AG09309 (cell line): ENCODE results near the gene GLB1L.

Experiments
- DNase-seq: peaks from one replicate; pipeline ENCODE4 v3.0.0-alpha.2; 2010; ENCODE audit warnings: low read depth
- H3K4me3 ChIP-seq: 2 replicates; pipeline ENCODE4 v1.5.1; 2011; ENCODE audit warnings: mild to moderate bottlenecking, low read depth, low read length, moderate library complexity; ENCODE audit not compliant: control insufficient read depth
- TF ChIP-seq, protein P1 (sequence below): IDR thresholded peaks from 2 replicates; pipeline ENCODE4 v1.5.1; 2011; ENCODE audit warnings: mild to moderate bottlenecking, low read depth, low read length, inconsistent platforms; ENCODE audit not compliant: insufficient read depth, control insufficient read depth; ENCODE audit errors: missing control alignments

Gene GLB1L

DNA sequence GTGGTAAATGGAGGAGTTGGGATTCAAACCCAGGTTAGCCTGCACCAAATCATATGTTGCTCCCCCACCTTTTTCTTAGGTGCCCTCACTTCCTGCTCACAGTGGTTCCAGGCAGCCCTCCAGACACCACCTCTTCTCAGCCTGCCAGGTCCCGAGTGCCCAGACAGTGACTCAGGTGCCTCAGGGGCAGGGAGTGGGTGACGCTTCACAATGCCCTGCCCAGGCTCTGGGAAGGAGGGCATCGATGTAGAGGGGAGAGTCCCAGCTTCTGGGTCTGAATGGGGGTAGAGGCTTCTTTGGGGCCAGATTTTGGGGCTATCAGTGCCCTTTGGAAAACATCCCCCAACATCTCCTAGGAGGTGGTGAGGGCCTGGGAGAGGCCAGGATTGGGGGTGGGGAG lies 28.7 kb upstream of the GLB1L start:
- no peak for DNase-seq
- TF ChIP-seq, protein P1, sequence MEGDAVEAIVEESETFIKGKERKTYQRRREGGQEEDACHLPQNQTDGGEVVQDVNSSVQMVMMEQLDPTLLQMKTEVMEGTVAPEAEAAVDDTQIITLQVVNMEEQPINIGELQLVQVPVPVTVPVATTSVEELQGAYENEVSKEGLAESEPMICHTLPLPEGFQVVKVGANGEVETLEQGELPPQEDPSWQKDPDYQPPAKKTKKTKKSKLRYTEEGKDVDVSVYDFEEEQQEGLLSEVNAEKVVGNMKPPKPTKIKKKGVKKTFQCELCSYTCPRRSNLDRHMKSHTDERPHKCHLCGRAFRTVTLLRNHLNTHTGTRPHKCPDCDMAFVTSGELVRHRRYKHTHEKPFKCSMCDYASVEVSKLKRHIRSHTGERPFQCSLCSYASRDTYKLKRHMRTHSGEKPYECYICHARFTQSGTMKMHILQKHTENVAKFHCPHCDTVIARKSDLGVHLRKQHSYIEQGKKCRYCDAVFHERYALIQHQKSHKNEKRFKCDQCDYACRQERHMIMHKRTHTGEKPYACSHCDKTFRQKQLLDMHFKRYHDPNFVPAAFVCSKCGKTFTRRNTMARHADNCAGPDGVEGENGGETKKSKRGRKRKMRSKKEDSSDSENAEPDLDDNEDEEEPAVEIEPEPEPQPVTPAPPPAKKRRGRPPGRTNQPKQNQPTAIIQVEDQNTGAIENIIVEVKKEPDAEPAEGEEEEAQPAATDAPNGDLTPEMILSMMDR = no peak
- H3K4me3 ChIP-seq = no peak overlapping the region

DNA sequence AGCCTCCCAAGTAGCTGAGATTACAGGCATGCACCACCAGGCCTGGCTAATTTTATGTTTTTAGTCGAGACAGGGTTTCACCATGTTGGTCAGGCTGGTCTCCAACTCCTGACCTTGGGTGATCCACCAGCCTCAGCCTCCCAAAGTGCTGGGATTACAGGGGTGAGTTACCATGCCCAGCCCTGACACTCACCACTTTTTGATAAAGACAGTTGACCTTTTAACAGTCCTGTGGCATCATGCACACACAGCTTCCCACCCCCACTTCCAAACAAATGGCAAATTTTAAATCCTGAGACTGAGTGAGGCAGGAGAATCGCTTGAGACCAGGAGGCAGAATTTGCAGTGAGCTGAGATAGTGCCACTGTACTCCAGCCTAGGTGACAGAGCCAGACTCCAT lies 27.8 kb upstream of the GLB1L start:
- no peak for DNase-seq
- TF ChIP-seq, protein P1 = no peak
- no peak overlapping the region for H3K4me3 ChIP-seq

DNA sequence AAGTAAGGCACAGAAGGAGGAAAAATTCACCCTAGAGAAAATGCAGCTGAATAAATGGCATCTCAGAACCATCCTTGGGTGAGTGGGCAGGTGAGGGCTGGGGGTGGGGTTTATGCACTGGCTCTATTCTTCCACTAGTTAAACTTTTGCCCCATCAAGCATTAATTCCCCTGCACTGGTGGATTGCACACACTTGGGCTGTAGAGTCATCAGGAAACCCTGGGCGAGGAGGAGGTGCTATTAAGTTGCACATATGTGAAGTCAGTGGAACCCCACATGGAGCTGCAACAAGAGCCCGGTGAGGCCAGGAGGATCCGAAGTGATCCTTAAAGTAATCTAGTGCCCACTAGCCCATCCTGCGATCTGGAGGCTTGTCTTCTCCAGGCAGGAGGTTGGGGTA lies 27.1 kb upstream of the GLB1L start:
- DNase-seq = no peak
- TF ChIP-seq, protein P1 = no peak

DNA sequence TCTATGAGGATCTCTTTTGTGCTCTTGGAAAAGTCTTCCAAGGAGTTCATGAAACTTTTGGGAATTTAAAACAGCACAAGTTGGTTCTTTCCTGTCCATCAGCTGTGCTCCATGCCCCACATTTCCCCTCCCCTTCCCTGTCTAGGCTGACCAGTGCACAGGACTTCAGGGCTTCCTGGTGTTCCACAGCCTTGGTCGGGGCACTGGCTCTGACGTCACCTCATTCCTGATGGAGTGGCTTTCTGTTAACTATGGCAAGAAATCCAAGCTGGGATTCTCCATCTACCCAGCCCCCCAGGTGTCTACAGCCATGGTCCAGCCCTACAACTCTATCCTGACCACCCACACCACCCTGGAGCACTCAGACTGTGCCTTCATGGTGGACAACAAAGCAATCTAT lies 25.8 kb upstream of the GLB1L start:
- TF ChIP-seq, protein P1 = no peak
- H3K4me3 ChIP-seq = no peak overlapping the region
- no peak for DNase-seq

More for the DNA sequence above, 27.1 kb upstream of the GLB1L start:
- H3K4me3 ChIP-seq = no peak overlapping the region

DNA sequence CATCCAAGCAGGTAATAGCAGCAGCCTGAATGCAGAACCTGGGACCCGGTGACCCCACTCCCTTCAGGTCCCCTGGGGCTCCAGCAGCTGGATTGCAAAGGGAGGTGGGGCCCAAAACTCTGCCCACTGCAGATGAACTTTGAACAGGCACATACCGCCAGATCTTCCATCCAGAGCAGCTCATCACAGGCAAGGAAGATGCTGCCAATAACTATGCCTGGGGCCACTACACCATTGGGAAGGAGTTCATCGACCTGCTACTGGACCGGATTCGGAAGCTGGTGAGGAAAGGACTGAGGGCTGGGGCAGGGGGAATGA lies 24.8 kb upstream of the GLB1L start:
- TF ChIP-seq, protein P1 = no peak
- no peak for DNase-seq
- no peak overlapping the region for H3K4me3 ChIP-seq

DNA sequence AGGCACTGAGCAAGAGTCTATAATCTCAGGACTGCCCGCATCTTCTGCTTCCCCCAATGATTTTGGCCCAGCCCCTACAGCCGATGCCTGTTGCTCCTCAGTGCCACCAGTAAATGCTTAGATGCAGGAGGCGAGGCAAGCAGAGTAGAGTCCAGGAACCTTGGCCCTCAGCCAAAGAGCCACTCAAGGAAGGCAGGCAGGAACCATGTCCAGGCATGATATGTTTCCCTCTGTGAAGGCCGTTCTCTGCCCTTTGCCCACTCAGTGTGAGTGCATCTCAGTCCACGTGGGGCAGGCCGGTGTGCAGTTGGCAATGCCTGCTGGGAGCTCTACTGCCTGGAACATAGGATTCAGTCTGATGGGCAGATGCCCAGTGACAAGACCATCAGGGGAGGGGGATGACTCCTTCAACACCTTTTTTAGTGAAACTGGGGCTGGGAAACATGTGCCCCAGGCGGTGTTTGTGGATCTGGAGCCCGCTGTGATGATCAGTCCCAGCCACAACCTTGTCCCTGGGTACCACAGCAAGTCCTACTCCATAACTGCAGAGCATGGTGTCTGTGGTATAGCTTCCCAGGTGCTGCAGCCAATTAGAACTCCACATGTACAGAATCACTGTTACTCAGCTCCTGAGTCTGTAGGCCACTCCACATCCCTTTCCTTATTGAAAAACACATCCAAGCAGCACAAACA lies 24.3 kb upstream of the GLB1L start:
- TF ChIP-seq, protein P1 = no peak
- no peak overlapping the region for H3K4me3 ChIP-seq
- no peak for DNase-seq

DNA sequence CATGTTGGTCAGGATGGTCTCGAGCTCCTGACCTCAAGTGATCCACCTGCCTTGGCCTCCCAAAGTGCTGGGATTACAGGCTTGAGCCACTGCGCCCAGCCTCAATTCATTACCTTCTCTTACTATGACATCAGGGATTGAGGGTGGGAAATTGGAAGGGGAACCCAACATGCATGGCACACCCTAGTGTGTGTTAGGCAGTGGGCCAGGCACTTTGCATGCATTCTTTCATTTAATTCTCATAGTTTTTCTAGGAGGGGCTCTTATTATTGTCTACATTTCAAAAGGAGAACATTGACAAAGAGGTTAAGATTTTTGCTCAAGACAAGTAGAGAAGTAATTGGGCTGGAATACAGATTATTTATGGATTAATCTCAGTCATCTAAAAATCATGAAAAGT lies 23.1 kb upstream of the GLB1L start:
- DNase-seq = no peak
- no peak overlapping the region for H3K4me3 ChIP-seq
- TF ChIP-seq, protein P1 = no peak
